GM10266 (cell line): ENCODE data around the gene CKS2.

Experiments used
- DNase-seq: peaks from one replicate; pipeline ENCODE4 v3.0.0; 2012; ENCODE audit errors: extremely low spot score
- CTCF ChIP-seq: IDR thresholded peaks from 2 replicates; pipeline ENCODE4 v1.5.1; 2012; ENCODE audit warnings: mild to moderate bottlenecking, low read depth; ENCODE audit not compliant: control insufficient read depth, insufficient read depth; ENCODE audit errors: missing control alignments

Gene CKS2

GRCh38 chr9:89350988-89351557 lies 40.1 kb downstream of the CKS2 start:
- DNase-seq, result no peak

GRCh38 chr9:89351584-89352300 lies 40.7 kb downstream of the CKS2 start:
- DNase-seq, result no peak
- no peak for TF ChIP-seq CTCF

More at GRCh38 chr9:89350988-89351557, 40.1 kb downstream of the CKS2 start:
- no peak for TF ChIP-seq CTCF

- DNase-seq, result no peak
- TF ChIP-seq CTCF, result no peak
Measured at GRCh38 chr9:89352451-89352850, 41.5 kb downstream of the CKS2 start.

- no peak for TF ChIP-seq CTCF
- DNase-seq, result no peak
Measured at GRCh38 chr9:89352874-89353649, 42.1 kb downstream of the CKS2 start.

- TF ChIP-seq CTCF, result no peak
- DNase-seq, result no peak
Measured at GRCh38 chr9:89353989-89354388, 43.0 kb downstream of the CKS2 start.

- no peak for TF ChIP-seq CTCF
- no peak for DNase-seq
Measured at GRCh38 chr9:89354471-89354870, 43.5 kb downstream of the CKS2 start.

GRCh38 chr9:89356782-89357181 lies 45.8 kb downstream of the CKS2 start:
- TF ChIP-seq CTCF, result no peak
- no peak for DNase-seq
